HepG2 (cell line): ENCODE data around the gene RHOD. TPM values are rescaled to one million over a fixed set of nuclear protein-coding genes. Genes with fewer than 3 reads are reported as not detected.
A peak's percentile ranks its signal among the peaks of the same experiment; 100 is the strongest.

Experiments
- GPN1 ChIP-seq: sonication (generic); formaldehyde crosslinking; IDR thresholded peaks from 2 replicates; pipeline ENCODE4 v1.5.1; 2020; ENCODE audit warnings: missing genetic modification reagents, borderline replicate concordance
- HOXA7 ChIP-seq: sonication (generic); formaldehyde crosslinking; IDR thresholded peaks from 2 replicates; pipeline ENCODE4 v1.8.1; 2022; ENCODE audit warnings: mild to moderate bottlenecking, missing genetic modification reagents, moderate library complexity
- IKZF4 ChIP-seq: sonication (generic); formaldehyde crosslinking; IDR thresholded peaks from 2 replicates; pipeline ENCODE4 v1.5.1; 2020; ENCODE audit warnings: borderline replicate concordance, mild to moderate bottlenecking, low read depth, missing genetic modification reagents; ENCODE audit errors: not compliant biosample characterization
- IRF2 ChIP-seq: IDR thresholded peaks from 2 replicates; pipeline ENCODE4 v1.6.1; 2018; ENCODE audit warnings: missing genetic modification reagents, missing compliant biosample characterization
- JARID2 ChIP-seq: sonication (generic); formaldehyde crosslinking; IDR thresholded peaks from 2 replicates; pipeline ENCODE4 v1.8.1; 2023; ENCODE audit warnings: missing genetic modification reagents, inconsistent platforms; ENCODE audit not compliant: insufficient replicate concordance
- MIXL1 ChIP-seq: IDR thresholded peaks from 2 replicates; pipeline ENCODE4 v1.6.1; 2016
- NR2F2 ChIP-seq: IDR thresholded peaks from 2 replicates; pipeline ENCODE4 v1.6.1; 2012; ENCODE audit warnings: low read depth, inconsistent platforms, borderline replicate concordance
- NR3C1 ChIP-seq: sonication (generic); formaldehyde crosslinking; IDR thresholded peaks from 2 replicates; pipeline ENCODE4 v1.4.0; 2020; ENCODE audit warnings: missing genetic modification reagents
- ZNF24 ChIP-seq: fragments of 450-650 bp; IDR thresholded peaks from 2 replicates; pipeline ENCODE4 v1.6.1; 2017; ENCODE audit warnings: antibody characterized with exemption, mild to moderate bottlenecking
- ZNF260 ChIP-seq: sonication (generic); formaldehyde crosslinking; IDR thresholded peaks from 2 replicates; pipeline ENCODE4 v1.4.0; 2020; ENCODE audit warnings: missing genetic modification reagents, low read depth, mild to moderate bottlenecking, borderline replicate concordance
- ZNF33A ChIP-seq: sonication (generic); formaldehyde crosslinking; IDR thresholded peaks from 2 replicates; pipeline ENCODE4 v1.5.1; 2020; ENCODE audit warnings: missing genetic modification reagents, mild to moderate bottlenecking, moderate library complexity, borderline replicate concordance
- ZNF605 ChIP-seq: sonication (generic); formaldehyde crosslinking; IDR thresholded peaks from 2 replicates; pipeline ENCODE4 v1.8.0; 2022; ENCODE audit warnings: mild to moderate bottlenecking, missing genetic modification reagents
- ZNF644 ChIP-seq: IDR thresholded peaks from 2 replicates; pipeline ENCODE4 v1.6.1; 2016; ENCODE audit warnings: low read depth
- ZNF772 ChIP-seq: sonication (generic); formaldehyde crosslinking; IDR thresholded peaks from 2 replicates; pipeline ENCODE4 v1.5.0; 2020; ENCODE audit warnings: mild to moderate bottlenecking, missing genetic modification reagents
- ZNF780A ChIP-seq: sonication (generic); formaldehyde crosslinking; IDR thresholded peaks from 2 replicates; pipeline ENCODE4 v1.8.0; 2022; ENCODE audit warnings: mild to moderate bottlenecking, missing genetic modification reagents, moderate library complexity
- ZNF891 ChIP-seq: sonication (generic); formaldehyde crosslinking; IDR thresholded peaks from 2 replicates; pipeline ENCODE4 v1.5.0; 2020; ENCODE audit warnings: mild to moderate bottlenecking, missing genetic modification reagents
- ZSCAN20 ChIP-seq: sonication (generic); formaldehyde crosslinking; IDR thresholded peaks from 2 replicates; pipeline ENCODE4 v1.4.0; 2020; ENCODE audit warnings: missing genetic modification reagents, mild to moderate bottlenecking, borderline replicate concordance
- ZSCAN30 ChIP-seq: sonication (generic); formaldehyde crosslinking; IDR thresholded peaks from 2 replicates; pipeline ENCODE4 v1.5.0; 2020; ENCODE audit warnings: mild to moderate bottlenecking, missing genetic modification reagents
- polyA plus RNA-seq, 8 experiments: library from polyadenylated mRNA; depleted of rRNA in 3 of 8; stranded (reverse) in 7 of 8; unstranded in 1 of 8; fragments of >200 nt; fragmentation: Illumina TruSeq in 4 of 8; extraction: Trizol in 4 of 8; gene quantifications; 2 replicates each; pipeline versions ENCODE4 v1.2.1 to v1.2.3, GENCODE V29; 2011 to 2016; ENCODE audit warnings: low read depth in 4 of 8, missing spikeins in 1 of 8, mixed read lengths in 1 of 8; ENCODE audit not compliant: insufficient read depth in 1 of 8
- total RNA-seq, 5 experiments: library from RNA; depleted of rRNA; stranded (reverse); fragments of >200 nt; fragmentation: Illumina TruSeq; extraction: Trizol; gene quantifications; 2 replicates each; pipeline ENCODE4 v1.2.3, GENCODE V29; 2016; ENCODE audit warnings: low read depth in 1 of 5
- TF ChIP-seq, protein P1 (sequence below): sonication (generic); formaldehyde crosslinking; IDR thresholded peaks from 2 replicates; pipeline ENCODE4 v1.4.0; 2020; ENCODE audit warnings: missing genetic modification reagents, borderline replicate concordance
- TF ChIP-seq, protein P2 (sequence below): sonication (generic); formaldehyde crosslinking; conservative IDR thresholded peaks from 2 replicates; pipeline ENCODE4 v1.4.0; 2020; ENCODE audit warnings: mild to moderate bottlenecking, missing genetic modification reagents, moderate library complexity
- TF ChIP-seq, protein P3 (sequence below): IDR thresholded peaks from 2 replicates; pipeline ENCODE4 v1.6.1; 2016; ENCODE audit warnings: missing genetic modification reagents, missing compliant biosample characterization
- TF ChIP-seq, protein P4 (sequence below): sonication (generic); formaldehyde crosslinking; IDR thresholded peaks from 2 replicates; pipeline ENCODE4 v1.8.0; 2022; ENCODE audit warnings: missing genetic modification reagents, mild to moderate bottlenecking, inconsistent platforms, borderline replicate concordance

RHOD gene
- total and polyA plus RNA-seq, 2 of the 13 experiments (the other 11 are each of a cell fraction or from before 2014, with no cell fraction given), result 0.27 to 0.98 TPM

DNA sequence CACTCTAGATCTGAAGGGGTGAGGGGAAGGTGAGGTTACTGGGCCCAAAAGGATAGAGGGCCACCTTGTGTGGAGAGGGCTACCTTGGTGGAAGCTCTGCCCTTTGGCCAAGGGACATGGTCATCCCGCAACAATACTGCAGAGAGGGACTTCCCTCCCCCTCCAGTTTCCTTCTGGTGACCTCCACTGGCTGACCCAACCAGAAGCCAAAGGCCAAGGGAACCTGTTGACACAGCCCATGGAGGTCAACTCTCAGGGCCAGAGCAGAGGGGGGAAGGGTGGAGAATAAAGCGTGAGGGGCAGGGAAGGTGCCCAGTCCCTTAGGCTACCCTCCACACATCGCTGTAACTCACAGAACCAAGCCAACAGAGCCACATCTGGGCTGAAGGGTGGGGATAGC, 15.0 kb upstream of the RHOD start (continued):
- TF ChIP-seq, protein P1, sequence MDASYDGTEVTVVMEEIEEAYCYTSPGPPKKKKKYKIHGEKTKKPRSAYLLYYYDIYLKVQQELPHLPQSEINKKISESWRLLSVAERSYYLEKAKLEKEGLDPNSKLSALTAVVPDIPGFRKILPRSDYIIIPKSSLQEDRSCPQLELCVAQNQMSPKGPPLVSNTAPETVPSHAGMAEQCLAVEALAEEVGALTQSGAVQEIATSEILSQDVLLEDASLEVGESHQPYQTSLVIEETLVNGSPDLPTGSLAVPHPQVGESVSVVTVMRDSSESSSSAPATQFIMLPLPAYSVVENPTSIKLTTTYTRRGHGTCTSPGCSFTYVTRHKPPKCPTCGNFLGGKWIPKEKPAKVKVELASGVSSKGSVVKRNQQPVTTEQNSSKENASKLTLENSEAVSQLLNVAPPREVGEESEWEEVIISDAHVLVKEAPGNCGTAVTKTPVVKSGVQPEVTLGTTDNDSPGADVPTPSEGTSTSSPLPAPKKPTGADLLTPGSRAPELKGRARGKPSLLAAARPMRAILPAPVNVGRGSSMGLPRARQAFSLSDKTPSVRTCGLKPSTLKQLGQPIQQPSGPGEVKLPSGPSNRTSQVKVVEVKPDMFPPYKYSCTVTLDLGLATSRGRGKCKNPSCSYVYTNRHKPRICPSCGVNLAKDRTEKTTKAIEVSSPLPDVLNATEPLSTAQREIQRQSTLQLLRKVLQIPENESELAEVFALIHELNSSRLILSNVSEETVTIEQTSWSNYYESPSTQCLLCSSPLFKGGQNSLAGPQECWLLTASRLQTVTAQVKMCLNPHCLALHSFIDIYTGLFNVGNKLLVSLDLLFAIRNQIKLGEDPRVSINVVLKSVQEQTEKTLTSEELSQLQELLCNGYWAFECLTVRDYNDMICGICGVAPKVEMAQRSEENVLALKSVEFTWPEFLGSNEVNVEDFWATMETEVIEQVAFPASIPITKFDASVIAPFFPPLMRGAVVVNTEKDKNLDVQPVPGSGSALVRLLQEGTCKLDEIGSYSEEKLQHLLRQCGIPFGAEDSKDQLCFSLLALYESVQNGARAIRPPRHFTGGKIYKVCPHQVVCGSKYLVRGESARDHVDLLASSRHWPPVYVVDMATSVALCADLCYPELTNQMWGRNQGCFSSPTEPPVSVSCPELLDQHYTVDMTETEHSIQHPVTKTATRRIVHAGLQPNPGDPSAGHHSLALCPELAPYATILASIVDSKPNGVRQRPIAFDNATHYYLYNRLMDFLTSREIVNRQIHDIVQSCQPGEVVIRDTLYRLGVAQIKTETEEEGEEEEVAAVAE (CRISPR knock-in tag), result no peak
- TF ChIP-seq IKZF4 (no peak), ZNF33A (CRISPR knock-in tag) (no peak), ZNF605 (CRISPR knock-in tag) (no peak), HOXA7 (no peak), NR2F2 (peak; percentile 99), ZNF644 (CRISPR knock-in tag) (peak; percentile 50; the same call in 1 of the 2 replicates), MIXL1 (0 out of 2 replicates have a peak, but pooled peaks have one; percentile 33), ZNF24 (no peak), ZNF891 (no peak), NR3C1 (no peak), JARID2 (CRISPR knock-in tag) (no peak), ZNF780A (CRISPR knock-in tag) (no peak), ZSCAN30 (CRISPR knock-in tag) (no peak), ZSCAN20 (CRISPR knock-in tag) (no peak), ZNF772 (CRISPR knock-in tag) (no peak), ZNF260 (CRISPR knock-in tag) (no peak), IRF2 (CRISPR knock-in tag) (peak; percentile 69; the same call in 1 of the 2 replicates), GPN1 (CRISPR knock-in tag) (no peak)
- TF ChIP-seq, protein P2, sequence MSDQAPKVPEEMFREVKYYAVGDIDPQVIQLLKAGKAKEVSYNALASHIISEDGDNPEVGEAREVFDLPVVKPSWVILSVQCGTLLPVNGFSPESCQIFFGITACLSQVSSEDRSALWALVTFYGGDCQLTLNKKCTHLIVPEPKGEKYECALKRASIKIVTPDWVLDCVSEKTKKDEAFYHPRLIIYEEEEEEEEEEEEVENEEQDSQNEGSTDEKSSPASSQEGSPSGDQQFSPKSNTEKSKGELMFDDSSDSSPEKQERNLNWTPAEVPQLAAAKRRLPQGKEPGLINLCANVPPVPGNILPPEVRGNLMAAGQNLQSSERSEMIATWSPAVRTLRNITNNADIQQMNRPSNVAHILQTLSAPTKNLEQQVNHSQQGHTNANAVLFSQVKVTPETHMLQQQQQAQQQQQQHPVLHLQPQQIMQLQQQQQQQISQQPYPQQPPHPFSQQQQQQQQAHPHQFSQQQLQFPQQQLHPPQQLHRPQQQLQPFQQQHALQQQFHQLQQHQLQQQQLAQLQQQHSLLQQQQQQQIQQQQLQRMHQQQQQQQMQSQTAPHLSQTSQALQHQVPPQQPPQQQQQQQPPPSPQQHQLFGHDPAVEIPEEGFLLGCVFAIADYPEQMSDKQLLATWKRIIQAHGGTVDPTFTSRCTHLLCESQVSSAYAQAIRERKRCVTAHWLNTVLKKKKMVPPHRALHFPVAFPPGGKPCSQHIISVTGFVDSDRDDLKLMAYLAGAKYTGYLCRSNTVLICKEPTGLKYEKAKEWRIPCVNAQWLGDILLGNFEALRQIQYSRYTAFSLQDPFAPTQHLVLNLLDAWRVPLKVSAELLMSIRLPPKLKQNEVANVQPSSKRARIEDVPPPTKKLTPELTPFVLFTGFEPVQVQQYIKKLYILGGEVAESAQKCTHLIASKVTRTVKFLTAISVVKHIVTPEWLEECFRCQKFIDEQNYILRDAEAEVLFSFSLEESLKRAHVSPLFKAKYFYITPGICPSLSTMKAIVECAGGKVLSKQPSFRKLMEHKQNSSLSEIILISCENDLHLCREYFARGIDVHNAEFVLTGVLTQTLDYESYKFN (CRISPR knock-in tag), result peak; percentile 88
- TF ChIP-seq, protein P3, sequence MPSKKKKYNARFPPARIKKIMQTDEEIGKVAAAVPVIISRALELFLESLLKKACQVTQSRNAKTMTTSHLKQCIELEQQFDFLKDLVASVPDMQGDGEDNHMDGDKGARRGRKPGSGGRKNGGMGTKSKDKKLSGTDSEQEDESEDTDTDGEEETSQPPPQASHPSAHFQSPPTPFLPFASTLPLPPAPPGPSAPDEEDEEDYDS (CRISPR knock-in tag), result no peak
- TF ChIP-seq, protein P4, sequence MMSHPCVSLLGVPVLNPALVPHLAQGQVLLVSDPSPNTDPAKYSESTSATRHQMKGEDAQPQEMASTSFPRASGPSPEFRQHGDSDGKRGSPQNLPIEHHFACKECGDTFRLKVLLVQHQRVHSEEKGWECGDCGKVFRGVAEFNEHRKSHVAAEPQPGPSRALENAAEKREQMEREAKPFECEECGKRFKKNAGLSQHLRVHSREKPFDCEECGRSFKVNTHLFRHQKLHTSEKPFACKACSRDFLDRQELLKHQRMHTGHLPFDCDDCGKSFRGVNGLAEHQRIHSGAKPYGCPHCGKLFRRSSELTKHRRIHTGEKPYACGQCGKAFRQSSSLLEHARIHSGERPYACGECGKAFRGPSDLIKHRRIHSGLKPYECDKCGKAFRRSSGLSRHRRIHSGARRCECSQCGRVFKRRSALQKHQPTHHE (CRISPR knock-in tag), result no peak
